ENCODE measurements around the gene C11orf24. TPM values are rescaled to one million over a fixed set of nuclear protein-coding genes. Genes with fewer than 3 reads are reported as not detected.
A peak's percentile ranks its signal among the peaks of the same experiment; 100 is the strongest.

The C11orf24 gene
- total and polyA plus RNA-seq, 2 of the 4 experiments (the other 2 are of a cell fraction) = 42.5 to 135 TPM

DNA sequence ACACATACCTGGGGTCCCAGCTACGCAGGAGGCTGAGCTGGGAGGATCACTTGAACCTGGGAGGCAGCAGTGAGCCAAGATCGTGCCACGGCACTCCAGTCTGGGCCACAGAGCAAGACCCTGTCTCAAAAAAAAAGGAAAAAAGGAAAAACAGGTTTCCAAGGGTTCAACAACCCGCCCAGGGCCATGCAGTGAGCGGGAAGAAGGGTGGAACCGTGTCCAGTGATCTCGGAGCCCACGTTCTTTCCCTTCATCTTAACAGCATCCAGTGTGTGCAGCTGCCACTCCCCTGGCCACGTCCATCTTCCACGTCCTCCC is 25.7 kb upstream of the C11orf24 start:
- H3K27ac ChIP-seq (ENCODE audit: insufficient read depth, low read length) = no peak overlapping the region
- ChIA-PET POLR2A (ENCODE audit: unreplicated experiment) (interaction anchor here (1.3 kb wide), 1 partner anchor 40 kb away, joined by 3 read pairs; no protein-coding TSS in a partner anchor), CTCF (interaction anchor here (0.8 to 1.1 kb wide), 2 partner anchors 10 to 40 kb away, joined by 3 to 4 read pairs; no protein-coding TSS in a partner anchor)
- H3K4me2 ChIP-seq (ENCODE audit: low read depth, low read length) = peak overlapping the region; percentile 73
- no peak overlapping the region for H3K14ac ChIP-seq (replicated peaks; ENCODE audit: low read depth, low read length)
- WGBS, 2 experiments (ENCODE audit: extremely low coverage in 2 of 2, insufficient read length in 1 of 2) = 42% methylated on average over 6 of the region's 10 CpGs; no CpG with 5 or more reads in 1 of the 2 experiments
- no peaks in the 10 kb centered on the region for H3K9me3 ChIP-seq (ENCODE audit: control insufficient read depth, insufficient read depth, low read length)
- H2BK15ac ChIP-seq (ENCODE audit: low read depth, low read length) = no peak overlapping the region
- no peak overlapping the region for H4K5ac ChIP-seq (ENCODE audit: low read depth, low read length)
- H3K36me3 ChIP-seq (ENCODE audit: control insufficient read depth, insufficient read depth, low read length) = no peaks in the 10 kb centered on the region
- no peaks in the 10 kb centered on the region; the same call in 1 of the 2 replicates for H3K4me1 ChIP-seq (ENCODE audit: control insufficient read depth, insufficient read depth, low read length)
- H4K8ac ChIP-seq (ENCODE audit: low read depth in 2 of 2, low read length in 2 of 2) = peak overlapping the region in 1 of 2 experiments; percentile 78; a peak in 1 of 4 replicates
- no peak overlapping the region for H2BK120ac ChIP-seq (ENCODE audit: low read depth, low read length)
- H3K79me1 ChIP-seq (ENCODE audit: low read depth in 1 of 2, low read length in 2 of 2) = no peaks in the 10 kb centered on the region
- H3K56ac ChIP-seq (ENCODE audit: extremely low read depth, insufficient read depth, low read length) = no peak overlapping the region
- H2BK5ac ChIP-seq (ENCODE audit: low read depth, low read length, poor library complexity, severe bottlenecking) = no peak overlapping the region
- H3K23ac ChIP-seq (ENCODE audit: low read depth, low read length) = no peak overlapping the region
- H3K27me3 ChIP-seq (ENCODE audit: control insufficient read depth, insufficient read depth, low read length) = peaks cover 2% of the 10 kb centered on the region; the same call in 1 of the 2 replicates
- H2AK5ac ChIP-seq (ENCODE audit: low read depth, low read length) = no peak overlapping the region
- no peak overlapping the region for H3K4ac ChIP-seq (ENCODE audit: low read depth, low read length)
- no peak overlapping the region for H3K4me3 ChIP-seq (ENCODE audit: insufficient read depth, low read depth, low read length)
- no peak overlapping the region for H3K18ac ChIP-seq (ENCODE audit: low read depth, low read length)
- TF ChIP-seq BHLHE40 (IDR thresholded peaks at IDR 0.05; ENCODE audit: low read depth, low read length) = no peak
- TF ChIP-seq MAFK (IDR thresholded peaks at IDR 0.05; ENCODE audit: low read depth, low read length) = no peak
- no peak for TF ChIP-seq POLR2A (IDR thresholded peaks at IDR 0.05; ENCODE audit: low read depth, low read length)
- TF ChIP-seq, protein P1, sequence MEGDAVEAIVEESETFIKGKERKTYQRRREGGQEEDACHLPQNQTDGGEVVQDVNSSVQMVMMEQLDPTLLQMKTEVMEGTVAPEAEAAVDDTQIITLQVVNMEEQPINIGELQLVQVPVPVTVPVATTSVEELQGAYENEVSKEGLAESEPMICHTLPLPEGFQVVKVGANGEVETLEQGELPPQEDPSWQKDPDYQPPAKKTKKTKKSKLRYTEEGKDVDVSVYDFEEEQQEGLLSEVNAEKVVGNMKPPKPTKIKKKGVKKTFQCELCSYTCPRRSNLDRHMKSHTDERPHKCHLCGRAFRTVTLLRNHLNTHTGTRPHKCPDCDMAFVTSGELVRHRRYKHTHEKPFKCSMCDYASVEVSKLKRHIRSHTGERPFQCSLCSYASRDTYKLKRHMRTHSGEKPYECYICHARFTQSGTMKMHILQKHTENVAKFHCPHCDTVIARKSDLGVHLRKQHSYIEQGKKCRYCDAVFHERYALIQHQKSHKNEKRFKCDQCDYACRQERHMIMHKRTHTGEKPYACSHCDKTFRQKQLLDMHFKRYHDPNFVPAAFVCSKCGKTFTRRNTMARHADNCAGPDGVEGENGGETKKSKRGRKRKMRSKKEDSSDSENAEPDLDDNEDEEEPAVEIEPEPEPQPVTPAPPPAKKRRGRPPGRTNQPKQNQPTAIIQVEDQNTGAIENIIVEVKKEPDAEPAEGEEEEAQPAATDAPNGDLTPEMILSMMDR (conservative IDR thresholded peaks at IDR 0.05; ENCODE audit: low read depth, low read length) = no peak
- TF ChIP-seq SMC3 (IDR thresholded peaks at IDR 0.05; ENCODE audit: low read depth, low read length) = no peak
- no peak for TF ChIP-seq MXI1 (IDR thresholded peaks at IDR 0.05; ENCODE audit: borderline replicate concordance, low read depth, low read length)
- no peak for TF ChIP-seq NFE2L2 (IDR thresholded peaks at IDR 0.05; ENCODE audit: low read depth, low read length)
- no TSS peak for BruUV-seq (replicated peaks)
- no peak overlapping the region for H3K9ac ChIP-seq (ENCODE audit: low read depth, low read length)
- H3K9me1 ChIP-seq (ENCODE audit: insufficient read depth, low read length) = no peaks in the 10 kb centered on the region
- dilution Hi-C loops (cut with HindIII; ENCODE audit: low sequenced_read_pairs, unreplicated experiment) (no loop called here), in situ Hi-C loops (cut with MboI; ENCODE audit: low sequenced_read_pairs) (loop anchor here (5.0 kb wide), 1 partner anchor 40 kb away; no protein-coding TSS in a partner anchor), intact Hi-C loops (cut with micrococcal nuclease) (loop anchor here (1.0 kb wide), 4 partner anchors 26 to 88 kb away; partner anchors contain the start of gene C11orf24)
- H4K20me1 ChIP-seq (ENCODE audit: insufficient read depth, low read length) = no peaks in the 10 kb centered on the region
- H2AK9ac ChIP-seq (replicated peaks; ENCODE audit: low read depth, low read length, poor library complexity) = no peak overlapping the region
- H4K91ac ChIP-seq (ENCODE audit: insufficient read depth, low read depth, low read length) = no peak overlapping the region
- peak overlapping the region; percentile 86 for H2AFZ ChIP-seq (replicated peaks; ENCODE audit: low read length, poor library complexity)
- DNase-seq = no peak
- ATAC-seq (ENCODE audit: low read depth) = no peak
- no peak overlapping the region for H2BK20ac ChIP-seq (ENCODE audit: low read depth, low read length)
